HepG2 (cell line): Measurements from ENCODE around the gene VAT1L. TPM values are rescaled to one million over a fixed set of nuclear protein-coding genes. Genes with fewer than 3 reads are reported as not detected.

Experiments used
- ATAC-seq: fragments of 200-7000 bp; cut with Tn5 transposase; 3 replicates; pipeline ENCODE4 v1.9.1; 2020; ENCODE audit warnings: mild to moderate bottlenecking, moderate library complexity
- BruUV-seq: library from RNA; stranded (reverse); fragments of 400-500 nt; replicated peaks from 2 replicates; lab custom pipeline; 2021; lab: Mats Ljungman, UMichigan
- CTCF ChIA-PET: fragments of 300-600 bp; formaldehyde crosslinking; extraction: SDS; loops from one replicate; lab custom pipeline; 2021; ENCODE audit warnings: low total read pairs, inconsistent platforms, low intra/inter-chr PET ratio; lab: Yijun Ruan, JAX
- POLR2A ChIA-PET: fragments of 350-600 bp; sonication (Branson Sonifier 250); formaldehyde crosslinking; loops from one replicate; lab custom pipeline; 2020; ENCODE audit warnings: antibody characterized with exemption, inconsistent platforms; lab: Yijun Ruan, JAX
- DNase-seq: peaks from one replicate; pipeline ENCODE4 v3.0.0-alpha.2; 2015; ENCODE audit warnings: low spot score
- FAIRE-seq: peaks from 3 replicates; lab custom pipeline; 2011; peaks lifted over from hg19 to GRCh38; lab: Jason Lieb, UNC
- H2AFZ ChIP-seq: one replicate; pipeline ENCODE4 v1.6.1; 2011; ENCODE audit warnings: low read length, inconsistent platforms
- H3K27ac ChIP-seq: fragments of 300-600 bp; 3 replicates; pipeline ENCODE4 v1.8.0; 2011; ENCODE audit warnings: mixed run types, mild to moderate bottlenecking, mixed read lengths, low read length, inconsistent platforms; ENCODE audit not compliant: insufficient read depth; ENCODE audit errors: extremely low read length
- H3K27me3 ChIP-seq, 2 experiments: fragments of 200-600 bp in 1 of 2; 2 replicates in 1 of 2; 3 replicates in 1 of 2; pipeline versions ENCODE4 v1.6.0 to v1.8.0; 2011; ENCODE audit warnings: low read length in 2 of 2, mild to moderate bottlenecking in 2 of 2, moderate library complexity in 2 of 2, inconsistent platforms in 1 of 2; ENCODE audit not compliant: insufficient read depth in 2 of 2, control insufficient read depth in 1 of 2
- H3K36me3 ChIP-seq, 2 experiments: fragments of 200-600 bp in 1 of 2; replicated peaks in 1 of 2; 2 replicates in 1 of 2; 3 replicates in 1 of 2; pipeline versions ENCODE4 v1.5.1 to v1.8.0; 2011; ENCODE audit warnings: low read length in 2 of 2, inconsistent platforms in 1 of 2; ENCODE audit not compliant: insufficient read depth in 2 of 2, control insufficient read depth in 1 of 2
- H3K4me1 ChIP-seq: 2 replicates; pipeline ENCODE4 v1.5.1; 2012; ENCODE audit warnings: low read length, inconsistent platforms; ENCODE audit not compliant: insufficient read depth
- H3K4me2 ChIP-seq: 2 replicates; pipeline ENCODE4 v1.6.0; 2011; ENCODE audit warnings: low read depth, low read length, inconsistent platforms
- H3K4me3 ChIP-seq, 3 experiments: fragments of 200-600 bp in 1 of 3; sonication (generic), shearing (Covaris generic) in 1 of 3; replicated peaks in 1 of 3; 2 replicates each; pipeline ENCODE4 v1.5.1; 2011 to 2016; ENCODE audit warnings: low read length in 3 of 3, inconsistent platforms in 2 of 3, low read depth in 2 of 3, mild to moderate bottlenecking in 2 of 3, control low read depth in 1 of 3, mixed read lengths in 1 of 3; ENCODE audit not compliant: insufficient read depth in 1 of 3
- H3K79me2 ChIP-seq: one replicate; pipeline ENCODE4 v1.6.1; 2011; ENCODE audit warnings: low read length, inconsistent platforms; ENCODE audit not compliant: insufficient read depth
- H3K9ac ChIP-seq: 2 replicates; pipeline ENCODE4 v1.6.0; 2011; ENCODE audit warnings: mild to moderate bottlenecking, low read depth, low read length, inconsistent platforms; ENCODE audit not compliant: insufficient read depth
- H3K9me3 ChIP-seq: 2 replicates; pipeline ENCODE4 v1.5.1; 2012; ENCODE audit warnings: mild to moderate bottlenecking, low read length
- H4K20me1 ChIP-seq: 2 replicates; pipeline ENCODE4 v1.6.0; 2011; ENCODE audit warnings: inconsistent platforms, mild to moderate bottlenecking, low read length, moderate library complexity; ENCODE audit not compliant: insufficient read depth
- DNMT3B ChIP-seq: conservative IDR thresholded peaks from 2 replicates; pipeline ENCODE4 v1.6.1; 2016; ENCODE audit warnings: missing biosample characterization, control low read depth
- GZF1 ChIP-seq: sonication (generic); formaldehyde crosslinking; IDR thresholded peaks from 2 replicates; pipeline ENCODE4 v1.5.1; 2020; ENCODE audit warnings: mild to moderate bottlenecking, missing genetic modification reagents
- KMT2A ChIP-seq: sonication (generic); formaldehyde crosslinking; IDR thresholded peaks from 2 replicates; pipeline ENCODE4 v1.4.0; 2020; ENCODE audit warnings: missing genetic modification reagents
- MAFK ChIP-seq, 2 experiments: IDR thresholded peaks in 1 of 2; conservative IDR thresholded peaks in 1 of 2; 2 replicates each; pipeline ENCODE4 v1.6.1; 2011; ENCODE audit warnings: improper control_type of control experiment in 2 of 2, low read length in 2 of 2
- POLR2A ChIP-seq, 2 experiments: IDR thresholded peaks; 2 replicates each; pipeline ENCODE4 v1.6.1; 2011; ENCODE audit warnings: low read depth in 2 of 2, low read length in 2 of 2, mild to moderate bottlenecking in 1 of 2, moderate library complexity in 1 of 2; ENCODE audit not compliant: insufficient read depth in 1 of 2
- RCOR2 ChIP-seq: IDR thresholded peaks from 2 replicates; pipeline ENCODE4 v1.6.1; 2016; ENCODE audit warnings: missing biosample characterization, missing genetic modification reagents
- TOPORS ChIP-seq: sonication (generic); formaldehyde crosslinking; IDR thresholded peaks from 2 replicates; pipeline ENCODE4 v1.8.0; 2023; ENCODE audit warnings: mild to moderate bottlenecking, missing genetic modification reagents
- ZNF160 ChIP-seq: sonication (generic); formaldehyde crosslinking; IDR thresholded peaks from 2 replicates; pipeline ENCODE4 v1.8.0; 2022; ENCODE audit warnings: mild to moderate bottlenecking, inconsistent platforms, missing genetic modification reagents
- ZNF33B ChIP-seq: sonication (generic); formaldehyde crosslinking; IDR thresholded peaks from 2 replicates; pipeline ENCODE4 v1.5.1; 2020; ENCODE audit warnings: mild to moderate bottlenecking, missing genetic modification reagents
- ZNF350 ChIP-seq: sonication (generic); formaldehyde crosslinking; IDR thresholded peaks from 2 replicates; pipeline ENCODE4 v1.4.0; 2020; ENCODE audit warnings: mild to moderate bottlenecking, low read depth, missing genetic modification reagents, borderline replicate concordance
- ZNF510 ChIP-seq: sonication (generic); formaldehyde crosslinking; IDR thresholded peaks from 2 replicates; pipeline ENCODE4 v1.4.0; 2020; ENCODE audit warnings: low read depth, mild to moderate bottlenecking, missing genetic modification reagents
- ZNF563 ChIP-seq: sonication (generic); formaldehyde crosslinking; IDR thresholded peaks from 2 replicates; pipeline ENCODE4 v1.8.0; 2022; ENCODE audit warnings: mild to moderate bottlenecking, moderate library complexity, missing genetic modification reagents
- ZNF564 ChIP-seq: sonication (generic); formaldehyde crosslinking; IDR thresholded peaks from 2 replicates; pipeline ENCODE4 v1.8.1; 2023; ENCODE audit warnings: mild to moderate bottlenecking, missing genetic modification reagents
- WGBS: methylation state at CpG from one replicate; pipeline ENCODE4 v1.1.6; 2017; ENCODE audit warnings: low lambda C conversion rate; 5-methylcytosine and 5-hydroxymethylcytosine counted together
- in situ Hi-C: cut with HindIII; loops from 2 replicates; pipeline ENCODE4 v1.10.0; 2017; ENCODE audit warnings: low pct_unique_long_range_greater_than_20kb; ENCODE audit not compliant: extremely low pct_ligation_motif_present
- intact Hi-C: fragments of 100-400 bp; cut with micrococcal nuclease; formaldehyde crosslinking; loops from one replicate; pipeline ENCODE4 v1.10.0; 2022; ENCODE audit not compliant: unreplicated experiment
- polyA plus RNA-seq, 8 experiments: library from polyadenylated mRNA; depleted of rRNA in 3 of 8; stranded (reverse) in 7 of 8; unstranded in 1 of 8; fragments of >200 nt; fragmentation: Illumina TruSeq in 4 of 8; extraction: Trizol in 4 of 8; gene quantifications; 2 replicates each; pipeline versions ENCODE4 v1.2.1 to v1.2.3, GENCODE V29; 2011 to 2016; ENCODE audit warnings: low read depth in 4 of 8, missing spikeins in 1 of 8, mixed read lengths in 1 of 8; ENCODE audit not compliant: insufficient read depth in 1 of 8
- total RNA-seq, 5 experiments: library from RNA; depleted of rRNA; stranded (reverse); fragments of >200 nt; fragmentation: Illumina TruSeq; extraction: Trizol; gene quantifications; 2 replicates each; pipeline ENCODE4 v1.2.3, GENCODE V29; 2016; ENCODE audit warnings: low read depth in 1 of 5
- TF ChIP-seq, protein P1 (sequence below): sonication (generic); formaldehyde crosslinking; IDR thresholded peaks from 2 replicates; pipeline ENCODE4 v1.4.0; 2020; ENCODE audit warnings: missing genetic modification reagents
- TF ChIP-seq, protein P2 (sequence below): sonication (generic); formaldehyde crosslinking; IDR thresholded peaks from 2 replicates; pipeline ENCODE4 v1.5.0; 2020; ENCODE audit warnings: missing genetic modification reagents
- TF ChIP-seq, protein P3 (sequence below): sonication (generic); formaldehyde crosslinking; IDR thresholded peaks from 2 replicates; pipeline ENCODE4 v1.5.1; 2020; ENCODE audit warnings: missing genetic modification reagents, mild to moderate bottlenecking, borderline replicate concordance

VAT1L gene
- total and polyA plus RNA-seq, 2 of the 13 experiments (the other 11 are each of a cell fraction or from before 2014, with no cell fraction given): not detected

DNA sequence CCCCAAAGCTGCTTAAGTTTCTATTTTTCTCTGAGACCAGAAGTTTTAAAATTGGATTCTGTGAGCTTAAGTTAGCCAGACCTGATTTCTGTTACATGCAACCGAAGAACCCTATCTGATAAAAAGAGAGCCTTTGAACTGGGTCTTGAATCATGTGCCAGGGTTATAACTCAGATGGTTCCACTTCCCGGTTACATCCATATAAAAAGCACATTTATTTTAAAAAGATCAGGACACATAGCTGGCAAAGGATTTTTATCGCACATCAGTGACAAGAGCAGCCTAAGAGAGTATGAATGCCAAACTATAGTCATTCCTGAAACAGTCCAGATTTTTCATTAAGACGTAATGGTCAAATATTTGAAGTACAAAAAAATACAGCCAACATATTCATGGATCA is 201.5 kb downstream of the VAT1L start:
- Histone ChIP-seq H3K79me2 (no peaks in the 10 kb centered on the region), H4K20me1 (no peaks in the 10 kb centered on the region), H3K4me2 (no peak overlapping the region), H3K4me1 (no peaks in the 10 kb centered on the region), H3K27me3 (peaks cover 0 to 14% of the 10 kb centered on the region in 2 experiments; a peak in 2 of 5 replicates), H3K4me3 (no peak overlapping the region), H3K36me3 (no peaks in the 10 kb centered on the region), H3K9me3 (peaks cover 5% of the 10 kb centered on the region; the same call in 1 of the 2 replicates), H3K27ac (no peak overlapping the region), H2AFZ (no peak overlapping the region), H3K9ac (no peak overlapping the region)
- ChIA-PET POLR2A (no interaction called here), CTCF (no interaction called here)
- TF ChIP-seq RCOR2 (CRISPR knock-in tag): no peak
- TF ChIP-seq GZF1 (CRISPR knock-in tag): no peak
- no peak for TF ChIP-seq ZNF564 (CRISPR knock-in tag)
- TF ChIP-seq TOPORS (CRISPR knock-in tag): no peak
- no peak for TF ChIP-seq DNMT3B
- TF ChIP-seq, protein P1, sequence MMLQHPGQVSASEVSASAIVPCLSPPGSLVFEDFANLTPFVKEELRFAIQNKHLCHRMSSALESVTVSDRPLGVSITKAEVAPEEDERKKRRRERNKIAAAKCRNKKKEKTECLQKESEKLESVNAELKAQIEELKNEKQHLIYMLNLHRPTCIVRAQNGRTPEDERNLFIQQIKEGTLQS (CRISPR knock-in tag): no peak
- TF ChIP-seq ZNF510: no peak
- TF ChIP-seq KMT2A (CRISPR knock-in tag): no peak
- TF ChIP-seq, protein P2, sequence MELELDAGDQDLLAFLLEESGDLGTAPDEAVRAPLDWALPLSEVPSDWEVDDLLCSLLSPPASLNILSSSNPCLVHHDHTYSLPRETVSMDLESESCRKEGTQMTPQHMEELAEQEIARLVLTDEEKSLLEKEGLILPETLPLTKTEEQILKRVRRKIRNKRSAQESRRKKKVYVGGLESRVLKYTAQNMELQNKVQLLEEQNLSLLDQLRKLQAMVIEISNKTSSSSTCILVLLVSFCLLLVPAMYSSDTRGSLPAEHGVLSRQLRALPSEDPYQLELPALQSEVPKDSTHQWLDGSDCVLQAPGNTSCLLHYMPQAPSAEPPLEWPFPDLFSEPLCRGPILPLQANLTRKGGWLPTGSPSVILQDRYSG (CRISPR knock-in tag): no peak
- TF ChIP-seq POLR2A (IDR thresholded peaks at IDR 0.05; ENCODE audit: insufficient read depth in 1 of 2, low read depth in 2 of 2, low read length in 2 of 2): no peak
- TF ChIP-seq, protein P3, sequence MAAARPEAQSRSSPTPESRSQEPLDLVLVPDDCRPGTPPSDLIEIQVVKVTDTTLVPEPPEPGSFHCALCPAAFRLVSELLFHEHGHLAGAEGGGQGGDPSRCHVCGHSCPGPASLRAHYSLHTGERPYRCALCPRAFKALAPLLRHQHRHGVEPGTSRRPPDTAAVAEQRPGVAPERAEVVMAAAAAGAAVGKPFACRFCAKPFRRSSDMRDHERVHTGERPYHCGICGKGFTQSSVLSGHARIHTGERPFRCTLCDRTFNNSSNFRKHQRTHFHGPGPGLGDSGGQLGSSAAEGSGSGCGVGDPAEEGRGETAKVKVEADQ (CRISPR knock-in tag): no peak
- TF ChIP-seq ZNF160 (CRISPR knock-in tag): no peak
- no peak for TF ChIP-seq ZNF33B (CRISPR knock-in tag)
- no peak for TF ChIP-seq MAFK (conservative IDR thresholded peaks at IDR 0.05 in 1 of 2, IDR thresholded peaks at IDR 0.05 in 1 of 2; ENCODE audit: low read length in 2 of 2)
- TF ChIP-seq ZNF563: no peak
- no peak for TF ChIP-seq ZNF350 (CRISPR knock-in tag)
- intact Hi-C loops (no loop called here), in situ Hi-C loops (no loop called here)
- BruUV-seq: no TSS peak
- DNase-seq (no peak), ATAC-seq (no peak), FAIRE-seq (no peak)
- 23% methylated on average over 4 of the region's 4 CpGs for WGBS
